Tibial nerve (tissue), 3 donors: ENCODE results near the gene ELMO3.
A peak's percentile ranks its signal among the peaks of the same experiment; 100 is the strongest.

Source experiments
- POLR2A ChIP-seq, 2 donors: fragments of 450-650 bp; IDR thresholded peaks; one replicate each; pipeline ENCODE4 v1.6.1; 2017; ENCODE audit warnings: antibody characterized with exemption in 2 of 2, mild to moderate bottlenecking in 2 of 2, moderate library complexity in 2 of 2
- TF ChIP-seq, protein P1 (sequence below), 5 experiments: fragments of 200-600 bp in 3 of 5; fragments of 450-650 bp in 2 of 5; sonication (generic) in 3 of 5; IDR thresholded peaks; one replicate each; pipeline ENCODE4 v1.5.1; 2016 to 2019; ENCODE audit warnings: antibody characterized with exemption in 5 of 5, mild to moderate bottlenecking in 3 of 5, moderate library complexity in 2 of 5

DNA sequence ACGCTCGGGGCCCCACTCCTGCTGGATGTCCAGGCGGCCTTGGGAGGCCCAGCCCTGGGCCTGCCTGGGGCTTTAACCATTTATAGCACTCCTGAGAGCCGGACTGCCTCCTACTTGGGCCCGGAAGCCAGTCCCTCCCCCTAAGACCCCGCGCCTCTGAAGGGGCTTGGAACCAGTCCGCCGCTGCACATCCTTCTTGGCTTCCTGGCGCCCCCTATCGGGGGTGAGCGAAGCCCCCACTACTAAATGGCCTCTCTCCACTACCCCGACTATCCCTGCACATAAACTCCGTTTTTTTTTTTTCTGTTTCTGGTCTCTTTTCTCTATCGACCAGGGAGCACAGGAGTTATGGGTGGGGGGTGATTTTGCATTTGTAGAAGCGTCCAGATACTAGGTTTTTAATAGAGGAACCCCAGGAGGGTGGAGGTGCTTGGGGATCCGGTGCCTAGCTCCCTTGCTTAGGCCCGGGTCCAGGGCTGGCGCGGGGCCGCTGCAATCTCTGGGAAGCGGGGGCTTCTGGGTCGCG, 29.2 kb upstream of the ELMO3 start:
- TF ChIP-seq, protein P1, sequence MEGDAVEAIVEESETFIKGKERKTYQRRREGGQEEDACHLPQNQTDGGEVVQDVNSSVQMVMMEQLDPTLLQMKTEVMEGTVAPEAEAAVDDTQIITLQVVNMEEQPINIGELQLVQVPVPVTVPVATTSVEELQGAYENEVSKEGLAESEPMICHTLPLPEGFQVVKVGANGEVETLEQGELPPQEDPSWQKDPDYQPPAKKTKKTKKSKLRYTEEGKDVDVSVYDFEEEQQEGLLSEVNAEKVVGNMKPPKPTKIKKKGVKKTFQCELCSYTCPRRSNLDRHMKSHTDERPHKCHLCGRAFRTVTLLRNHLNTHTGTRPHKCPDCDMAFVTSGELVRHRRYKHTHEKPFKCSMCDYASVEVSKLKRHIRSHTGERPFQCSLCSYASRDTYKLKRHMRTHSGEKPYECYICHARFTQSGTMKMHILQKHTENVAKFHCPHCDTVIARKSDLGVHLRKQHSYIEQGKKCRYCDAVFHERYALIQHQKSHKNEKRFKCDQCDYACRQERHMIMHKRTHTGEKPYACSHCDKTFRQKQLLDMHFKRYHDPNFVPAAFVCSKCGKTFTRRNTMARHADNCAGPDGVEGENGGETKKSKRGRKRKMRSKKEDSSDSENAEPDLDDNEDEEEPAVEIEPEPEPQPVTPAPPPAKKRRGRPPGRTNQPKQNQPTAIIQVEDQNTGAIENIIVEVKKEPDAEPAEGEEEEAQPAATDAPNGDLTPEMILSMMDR (IDR thresholded peaks at IDR 0.05), result peak in 4 of 5 experiments; percentile 23 to 44 (median 34)
- no peak for TF ChIP-seq POLR2A (IDR thresholded peaks at IDR 0.05)
